ENCODE results near the gene MED17. TPM values are rescaled to one million over a fixed set of nuclear protein-coding genes. Genes with fewer than 3 reads are reported as not detected.

Gene MED17
- total RNA-seq, 1 donor from 2014 or later, result 15.3 TPM

Other genes starting within 250 kb of the MED17 start
- gene SMCO4, start 240.9 kb upstream of the MED17 start, total RNA-seq, result 43.4 TPM
- 4.5 TPM for gene CEP295, start 122.6 kb upstream of the MED17 start, total RNA-seq
- 28.2 TPM for gene TAF1D, start 42.8 kb upstream of the MED17 start, total RNA-seq
- gene C11orf54, start 42.6 kb upstream of the MED17 start, total RNA-seq, result 30.2 TPM
- gene VSTM5, start 66.3 kb downstream of the MED17 start, total RNA-seq, result not detected
- gene HEPHL1, start 237.1 kb downstream of the MED17 start, total RNA-seq, result not detected

All from Right ventricle myocardium superior (tissue), 1 donor.